HPDE6-E6E7 (cell line): ENCODE results near the gene RASSF8.

Source experiments
- DNase-seq: peaks from one replicate; pipeline ENCODE4 v3.0.0; 2011; ENCODE audit warnings: missing footprints; ENCODE audit errors: extremely low spot score

RASSF8 gene

GRCh38 chr12:26108915-26109314 lies 150.4 kb downstream of the RASSF8 start:
- no peak for DNase-seq

- DNase-seq: no peak
Measured at GRCh38 chr12:26109343-26109881, 150.9 kb downstream of the RASSF8 start.

- DNase-seq: no peak
Measured at GRCh38 chr12:26112232-26112631, 153.8 kb downstream of the RASSF8 start.

GRCh38 chr12:26112703-26113147 lies 154.2 kb downstream of the RASSF8 start:
- no peak for DNase-seq

- no peak for DNase-seq
Measured at GRCh38 chr12:26113181-26113654, 154.7 kb downstream of the RASSF8 start.

GRCh38 chr12:26113853-26114719 lies 155.6 kb downstream of the RASSF8 start:
- peak; percentile 91 for DNase-seq

- DNase-seq: no peak
Measured at GRCh38 chr12:26114720-26115401, 156.4 kb downstream of the RASSF8 start.

- DNase-seq: no peak
Measured at GRCh38 chr12:26116829-26117715, 158.6 kb downstream of the RASSF8 start.

- no peak for DNase-seq
Measured at GRCh38 chr12:26118308-26118707, 159.8 kb downstream of the RASSF8 start.

- no peak for DNase-seq
Measured at GRCh38 chr12:26119391-26119989, 161.0 kb downstream of the RASSF8 start.

GRCh38 chr12:26120561-26121274 lies 162.2 kb downstream of the RASSF8 start:
- DNase-seq: no peak

- no peak for DNase-seq
Measured at GRCh38 chr12:26121323-26122060, 163.0 kb downstream of the RASSF8 start.

- no peak for DNase-seq
Measured at GRCh38 chr12:26122061-26122680, 163.7 kb downstream of the RASSF8 start.

- no peak for DNase-seq
Measured at GRCh38 chr12:26122681-26123481, 164.4 kb downstream of the RASSF8 start.

GRCh38 chr12:26123482-26123980 lies 165.0 kb downstream of the RASSF8 start:
- DNase-seq: no peak

GRCh38 chr12:26124446-26125399 lies 166.2 kb downstream of the RASSF8 start, which contains the start of gene BHLHE41:
Gene BHLHE41, minus strand, starts transcription at chr12:26125037. Its CDS starts 258 bp downstream, at chr12:26124779.
- no peak for DNase-seq
